Kidney (tissue), 14 donors: Measurements from ENCODE around the gene GPC5. TPM values are rescaled to one million over a fixed set of nuclear protein-coding genes. Genes with fewer than 3 reads are reported as not detected.

Experiments
- DNase-seq, 5 donors: peaks; one replicate each; pipeline ENCODE4 v3.0.0-alpha.2; 2013 to 2020
- FAIRE-seq: peaks from 2 replicates; lab custom pipeline; 2012; peaks lifted over from hg19 to GRCh38; lab: Jason Lieb, UNC
- H3K27ac ChIP-seq, 2 donors: one replicate each; pipeline ENCODE4 v1.7.0; 2013; ENCODE audit warnings: low read depth in 2 of 2, low read length in 2 of 2, inconsistent platforms in 1 of 2
- H3K27me3 ChIP-seq: one replicate; pipeline ENCODE4 v1.7.1; 2013; ENCODE audit warnings: low read length, inconsistent platforms; ENCODE audit not compliant: control insufficient read depth, insufficient read depth
- H3K36me3 ChIP-seq, 3 donors: one replicate each; pipeline versions ENCODE4 v1.7.0 to v1.7.1; 2013; ENCODE audit warnings: low read length in 3 of 3, control low read depth in 1 of 3, inconsistent platforms in 1 of 3; ENCODE audit not compliant: insufficient read depth in 3 of 3, control insufficient read depth in 2 of 3
- H3K4me1 ChIP-seq, 3 donors: one replicate each; pipeline versions ENCODE4 v1.7.0 to v1.7.1; 2013; ENCODE audit warnings: low read length in 3 of 3, inconsistent platforms in 1 of 3, low read depth in 1 of 3; ENCODE audit not compliant: control insufficient read depth in 2 of 3, insufficient read depth in 2 of 3
- H3K4me3 ChIP-seq, 3 donors: one replicate each; pipeline versions ENCODE4 v1.7.0 to v1.8.1; 2013; ENCODE audit warnings: low read length in 3 of 3, control low read depth in 1 of 3, inconsistent platforms in 1 of 3
- H3K9ac ChIP-seq, 3 donors: one replicate each; pipeline versions ENCODE4 v1.7.0 to v1.7.1; 2013; ENCODE audit warnings: low read length in 3 of 3, control low read depth in 1 of 3, inconsistent platforms in 1 of 3
- H3K9me3 ChIP-seq, 3 donors: one replicate each; pipeline versions ENCODE4 v1.7.0 to v1.7.1; 2013; ENCODE audit warnings: low read length in 3 of 3, control low read depth in 1 of 3, inconsistent platforms in 1 of 3; ENCODE audit not compliant: control insufficient read depth in 2 of 3, insufficient read depth in 1 of 3
- intact Hi-C: fragments of 100-400 bp; cut with DNase I; formaldehyde crosslinking; loops from one replicate; pipeline ENCODE4 v1.11.1; 2022
- polyA plus RNA-seq: library from polyadenylated mRNA; stranded (reverse); fragments of 350-450 nt; fragmentation: Illumina TruSeq; extraction: RNeasy Lipid Tissue Mini Kit (QIAGEN cat#74804); gene quantifications from one replicate; pipeline ENCODE4 v1.2.3, GENCODE V29; 2014; ENCODE audit warnings: low read depth, low replicate concordance; ENCODE audit not compliant: insufficient read depth
- total RNA-seq: library from RNA; stranded (reverse); fragmentation: NEBNext Ultra II Directional; extraction: Animal tissue kit (Norgen Biotek cat#: 25700); gene quantifications from one replicate; pipeline ENCODE4 v1.2.1, GENCODE V29; 2021
- TF ChIP-seq, protein P1 (sequence below): IDR thresholded peaks from 3 replicates; pipeline ENCODE4 v1.5.1; 2012; ENCODE audit warnings: mild to moderate bottlenecking, moderate library complexity, borderline replicate concordance; ENCODE audit not compliant: insufficient read depth; ENCODE audit errors: extremely low read depth
- donor health status: control.
- donor health status: control.
- donor health status: control.
- donor health status: control.
- donor health status: control.
- donor health status: DM: yes; HTN: yes; CAD: no.
- donor health status: Normal renal cell carcinoma (clear cell type).

The GPC5 gene
- total and polyA plus RNA-seq, 2 donors from 2014 or later = 0.47 to 6.8 TPM

DNA sequence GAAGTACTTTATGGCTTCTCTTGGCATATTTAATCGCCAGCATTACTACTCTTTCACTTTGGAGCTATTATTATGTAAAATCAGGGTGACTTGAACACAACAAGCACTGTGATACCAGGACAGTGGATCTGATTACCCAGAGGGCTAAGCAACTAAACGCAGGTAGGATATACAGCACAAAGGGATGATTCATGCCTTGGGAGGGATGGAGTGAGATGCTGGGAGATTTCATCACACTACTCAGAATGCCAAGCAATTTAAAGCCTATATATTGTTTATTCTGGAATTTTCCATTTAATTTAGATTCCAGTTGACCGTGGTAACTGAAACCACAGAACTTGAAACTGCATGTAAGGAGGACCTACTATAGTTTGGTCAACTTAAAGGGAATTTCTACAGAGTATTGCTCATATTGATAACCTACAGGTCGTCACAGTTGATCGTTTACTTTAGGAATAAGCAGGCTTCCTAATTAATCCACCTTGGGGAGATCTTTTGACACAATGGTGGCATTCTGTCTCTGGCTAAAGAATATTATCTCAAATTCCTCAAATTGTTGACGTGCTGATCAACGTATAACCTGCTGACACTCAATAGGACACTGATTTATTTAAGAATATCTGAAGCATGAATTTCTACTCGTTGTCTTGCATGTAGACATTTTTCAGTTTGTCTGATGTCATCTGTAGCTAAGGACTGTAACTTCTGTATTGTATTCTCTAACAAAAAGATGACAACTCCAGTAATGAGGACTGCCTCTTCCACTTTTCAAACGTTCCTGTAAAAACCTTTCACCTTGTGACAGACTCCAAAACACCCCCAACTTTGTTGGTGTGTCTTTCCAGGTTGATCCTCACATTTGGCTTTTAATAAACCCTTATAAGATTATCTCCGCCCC is 254.2 kb downstream of the GPC5 start:
- H3K9me3 ChIP-seq = no peaks in the 10 kb centered on the region
- H3K4me1 ChIP-seq = no peaks in the 10 kb centered on the region
- H3K27ac ChIP-seq = no peak overlapping the region
- no peaks in the 10 kb centered on the region for H3K36me3 ChIP-seq
- intact Hi-C loops = no loop called here
- TF ChIP-seq, protein P1, sequence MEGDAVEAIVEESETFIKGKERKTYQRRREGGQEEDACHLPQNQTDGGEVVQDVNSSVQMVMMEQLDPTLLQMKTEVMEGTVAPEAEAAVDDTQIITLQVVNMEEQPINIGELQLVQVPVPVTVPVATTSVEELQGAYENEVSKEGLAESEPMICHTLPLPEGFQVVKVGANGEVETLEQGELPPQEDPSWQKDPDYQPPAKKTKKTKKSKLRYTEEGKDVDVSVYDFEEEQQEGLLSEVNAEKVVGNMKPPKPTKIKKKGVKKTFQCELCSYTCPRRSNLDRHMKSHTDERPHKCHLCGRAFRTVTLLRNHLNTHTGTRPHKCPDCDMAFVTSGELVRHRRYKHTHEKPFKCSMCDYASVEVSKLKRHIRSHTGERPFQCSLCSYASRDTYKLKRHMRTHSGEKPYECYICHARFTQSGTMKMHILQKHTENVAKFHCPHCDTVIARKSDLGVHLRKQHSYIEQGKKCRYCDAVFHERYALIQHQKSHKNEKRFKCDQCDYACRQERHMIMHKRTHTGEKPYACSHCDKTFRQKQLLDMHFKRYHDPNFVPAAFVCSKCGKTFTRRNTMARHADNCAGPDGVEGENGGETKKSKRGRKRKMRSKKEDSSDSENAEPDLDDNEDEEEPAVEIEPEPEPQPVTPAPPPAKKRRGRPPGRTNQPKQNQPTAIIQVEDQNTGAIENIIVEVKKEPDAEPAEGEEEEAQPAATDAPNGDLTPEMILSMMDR = no peak
- FAIRE-seq = no peak
- no peaks in the 10 kb centered on the region for H3K27me3 ChIP-seq
- no peak overlapping the region for H3K4me3 ChIP-seq
- DNase-seq = no peak
- no peak overlapping the region for H3K9ac ChIP-seq

DNA sequence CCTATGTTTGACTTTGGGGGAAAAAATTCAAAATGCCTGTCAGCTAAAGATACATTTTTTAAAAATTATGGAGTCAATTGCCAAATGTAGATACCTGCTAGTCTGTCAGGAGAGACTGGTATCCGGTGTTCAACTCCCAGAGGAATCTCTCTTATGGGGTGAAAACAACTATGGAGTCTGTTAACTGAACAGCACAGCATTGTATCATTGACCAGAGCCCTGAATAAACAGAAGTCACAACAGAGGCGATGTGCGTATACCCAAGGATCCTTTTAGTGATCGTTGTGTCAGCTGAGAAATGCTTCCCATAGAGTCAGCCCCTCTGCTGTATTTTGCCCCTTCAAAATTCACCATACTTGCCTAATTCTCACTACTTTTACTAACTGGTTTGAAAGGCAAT is 257.3 kb downstream of the GPC5 start:
- Histone ChIP-seq H3K27ac (no peak overlapping the region), H3K4me1 (no peaks in the 10 kb centered on the region), H3K36me3 (no peaks in the 10 kb centered on the region), H3K27me3 (no peaks in the 10 kb centered on the region), H3K9me3 (no peaks in the 10 kb centered on the region), H3K9ac (no peak overlapping the region), H3K4me3 (no peak overlapping the region)
- intact Hi-C loops = no loop called here
- TF ChIP-seq, protein P1 = no peak
- FAIRE-seq (no peak), DNase-seq (no peak)

DNA sequence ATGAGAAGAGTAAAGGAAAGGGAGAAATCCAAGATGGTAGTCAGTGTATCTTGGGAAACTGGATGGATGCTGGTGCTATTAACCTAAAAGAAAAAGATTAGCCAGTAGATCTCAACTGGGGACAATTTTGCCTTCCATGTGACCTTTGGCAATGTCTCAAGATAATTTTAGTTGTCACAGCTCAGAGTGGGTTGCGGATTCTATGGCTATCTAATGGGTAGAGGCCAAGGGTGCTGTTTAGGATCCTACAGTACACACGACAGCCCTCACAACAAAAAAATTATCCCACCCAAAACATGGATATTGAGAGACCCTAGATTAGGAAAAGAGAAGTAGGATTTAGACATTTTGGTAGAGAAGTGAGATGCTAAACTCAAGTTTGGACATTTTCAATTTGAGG is 258.9 kb downstream of the GPC5 start:
- intact Hi-C loops = no loop called here
- DNase-seq (no peak), FAIRE-seq (no peak)
- Histone ChIP-seq H3K9ac (no peak overlapping the region), H3K4me1 (no peaks in the 10 kb centered on the region), H3K36me3 (no peaks in the 10 kb centered on the region), H3K9me3 (no peaks in the 10 kb centered on the region), H3K27ac (no peak overlapping the region), H3K4me3 (no peak overlapping the region), H3K27me3 (no peaks in the 10 kb centered on the region)
- TF ChIP-seq, protein P1 = no peak
